Neural cell (in vitro differentiated cells): ENCODE measurements around the gene HCST. TPM values are rescaled to one million over a fixed set of nuclear protein-coding genes. Genes with fewer than 3 reads are reported as not detected.

Source experiments
- H2AFZ ChIP-seq: fragments of 200-600, 300-800 bp; sonication (generic), shearing (Covaris generic); 2 replicates; pipeline ENCODE4 v1.6.0; 2014; ENCODE audit warnings: low read depth, mild to moderate bottlenecking, antibody characterized with exemption, low read length, moderate library complexity
- H3F3A ChIP-seq: fragments of 200-600 bp; shearing (Covaris generic); 2 replicates; pipeline ENCODE4 v1.6.1; 2016; ENCODE audit warnings: mild to moderate bottlenecking, moderate library complexity, mixed read lengths, antibody characterized with exemption, low read length; ENCODE audit not compliant: insufficient read depth, poor library complexity, severe bottlenecking
- H3K27ac ChIP-seq: fragments of 200-600, 300-800 bp; sonication (generic), shearing (Covaris generic); 2 replicates; pipeline ENCODE4 v1.5.1; 2014; ENCODE audit warnings: mild to moderate bottlenecking, low read length, moderate library complexity
- H3K27me3 ChIP-seq: fragments of 300-800, 200-600 bp; sonication (generic), shearing (Covaris generic); 2 replicates; pipeline ENCODE4 v1.6.0; 2014; ENCODE audit warnings: mild to moderate bottlenecking, low read depth, low read length, moderate library complexity; ENCODE audit not compliant: insufficient read depth
- H3K36me3 ChIP-seq: fragments of 300-800, 200-600 bp; sonication (generic), shearing (Covaris generic); 2 replicates; pipeline ENCODE4 v1.5.1; 2014; ENCODE audit warnings: mild to moderate bottlenecking, antibody characterized with exemption, low read length, moderate library complexity; ENCODE audit not compliant: insufficient read depth
- H3K4me2 ChIP-seq: fragments of 300-800, 200-600 bp; sonication (generic), shearing (Covaris generic); 2 replicates; pipeline ENCODE4 v1.6.0; 2014; ENCODE audit warnings: mild to moderate bottlenecking, low read length
- H3K4me3 ChIP-seq: fragments of 300-800, 200-600 bp; sonication (generic), shearing (Covaris generic); 2 replicates; pipeline ENCODE4 v1.5.1; 2014; ENCODE audit warnings: mild to moderate bottlenecking, low read length, moderate library complexity
- H3K79me2 ChIP-seq: fragments of 200-600 bp; shearing (Covaris generic); replicated peaks from 2 replicates; pipeline ENCODE4 v1.6.0; 2014; ENCODE audit warnings: mild to moderate bottlenecking, low read length, moderate library complexity; ENCODE audit not compliant: insufficient read depth
- H3K9ac ChIP-seq: fragments of 300-800, 200-600 bp; sonication (generic), shearing (Covaris generic); 2 replicates; pipeline ENCODE4 v1.6.1; 2016; ENCODE audit warnings: mild to moderate bottlenecking, low read length, mixed read lengths
- H3K9me2 ChIP-seq: fragments of 200-600 bp; shearing (Covaris generic); 2 replicates; pipeline ENCODE4 v1.6.1; 2016; ENCODE audit warnings: mild to moderate bottlenecking, low read length, mixed read lengths; ENCODE audit not compliant: insufficient read depth
- H3K9me3 ChIP-seq: fragments of 200-600, 300-800 bp; sonication (generic), shearing (Covaris generic); 2 replicates; pipeline ENCODE4 v1.6.1; 2016; ENCODE audit warnings: mild to moderate bottlenecking, mixed run types, low read length, moderate library complexity, mixed read lengths
- H4K20me1 ChIP-seq: fragments of 200-600 bp; shearing (Covaris generic); 2 replicates; pipeline ENCODE4 v1.6.1; 2016; ENCODE audit warnings: mild to moderate bottlenecking, mixed run types; ENCODE audit not compliant: insufficient read depth
- MXI1 ChIP-seq: fragments of 450-650 bp; conservative IDR thresholded peaks from 2 replicates; pipeline ENCODE4 v1.6.1; 2014; ENCODE audit warnings: antibody characterized with exemption, mild to moderate bottlenecking; ENCODE audit not compliant: poor library complexity, severe bottlenecking
- SMC3 ChIP-seq: fragments of 450-650 bp; conservative IDR thresholded peaks from 2 replicates; pipeline ENCODE4 v1.6.1; 2014; ENCODE audit warnings: antibody characterized with exemption, mild to moderate bottlenecking, moderate library complexity; ENCODE audit not compliant: poor library complexity
- TAF1 ChIP-seq: IDR thresholded peaks from 2 replicates; pipeline ENCODE4 v1.6.1; 2012; ENCODE audit warnings: low read depth
- polyA plus RNA-seq: library from polyadenylated mRNA; depleted of rRNA; stranded (reverse); fragments of >200 nt; gene quantifications from 2 replicates; pipeline ENCODE4 v1.2.3, GENCODE V29; 2014
- small RNA-seq, 3 experiments: library from RNA; depleted of rRNA; stranded (forward); fragments of <200 nt; gene quantifications; one replicate each; pipeline ENCODE3, GENCODE V24; 2012
- TF ChIP-seq, protein P1 (sequence below): fragments of 450-650 bp; IDR thresholded peaks from 2 replicates; pipeline ENCODE4 v1.5.1; 2014; ENCODE audit warnings: antibody characterized with exemption, mild to moderate bottlenecking, moderate library complexity; ENCODE audit not compliant: poor library complexity, severe bottlenecking
- TF ChIP-seq, protein P2 (sequence below): IDR thresholded peaks from 2 replicates; pipeline ENCODE4 v1.6.1; 2012; ENCODE audit warnings: borderline replicate concordance

HCST gene
- polyA plus RNA-seq, 1 donor from 2014 or later, result not detected

DNA sequence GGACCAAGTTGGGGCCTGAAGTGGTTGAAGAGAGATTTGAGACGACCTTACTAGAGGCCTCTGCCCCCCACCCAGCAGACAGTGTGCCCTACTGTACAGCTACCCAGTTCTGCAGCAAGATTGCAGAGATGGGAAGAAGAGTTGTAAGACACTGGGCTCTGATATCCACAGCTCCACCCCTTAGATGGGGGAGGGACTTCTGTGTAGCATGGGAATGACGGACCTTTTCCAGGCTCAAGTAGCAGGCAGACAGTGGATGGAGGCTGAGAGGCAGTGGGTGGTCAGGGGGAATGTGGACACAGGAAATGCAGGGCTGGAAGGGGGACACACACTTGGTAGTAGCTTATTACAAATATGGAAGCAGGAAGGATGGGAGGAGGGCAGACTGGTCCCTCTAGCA lies 46.8 kb downstream of the HCST start:
- Histone ChIP-seq H3K4me2 (no peak overlapping the region), H3K4me3 (no peak overlapping the region), H3K36me3 (no peaks in the 10 kb centered on the region), H3K9me3 (no peaks in the 10 kb centered on the region), H3K9me2 (no peaks in the 10 kb centered on the region), H3K9ac (no peak overlapping the region), H3F3A (no peaks in the 10 kb centered on the region), H3K79me2 (no peaks in the 10 kb centered on the region), H3K27me3 (no peaks in the 10 kb centered on the region), H3K27ac (no peak overlapping the region), H2AFZ (no peak overlapping the region), H4K20me1 (no peaks in the 10 kb centered on the region)
- TF ChIP-seq SMC3 (no peak), TAF1 (no peak), MXI1 (no peak)
- TF ChIP-seq, protein P1, sequence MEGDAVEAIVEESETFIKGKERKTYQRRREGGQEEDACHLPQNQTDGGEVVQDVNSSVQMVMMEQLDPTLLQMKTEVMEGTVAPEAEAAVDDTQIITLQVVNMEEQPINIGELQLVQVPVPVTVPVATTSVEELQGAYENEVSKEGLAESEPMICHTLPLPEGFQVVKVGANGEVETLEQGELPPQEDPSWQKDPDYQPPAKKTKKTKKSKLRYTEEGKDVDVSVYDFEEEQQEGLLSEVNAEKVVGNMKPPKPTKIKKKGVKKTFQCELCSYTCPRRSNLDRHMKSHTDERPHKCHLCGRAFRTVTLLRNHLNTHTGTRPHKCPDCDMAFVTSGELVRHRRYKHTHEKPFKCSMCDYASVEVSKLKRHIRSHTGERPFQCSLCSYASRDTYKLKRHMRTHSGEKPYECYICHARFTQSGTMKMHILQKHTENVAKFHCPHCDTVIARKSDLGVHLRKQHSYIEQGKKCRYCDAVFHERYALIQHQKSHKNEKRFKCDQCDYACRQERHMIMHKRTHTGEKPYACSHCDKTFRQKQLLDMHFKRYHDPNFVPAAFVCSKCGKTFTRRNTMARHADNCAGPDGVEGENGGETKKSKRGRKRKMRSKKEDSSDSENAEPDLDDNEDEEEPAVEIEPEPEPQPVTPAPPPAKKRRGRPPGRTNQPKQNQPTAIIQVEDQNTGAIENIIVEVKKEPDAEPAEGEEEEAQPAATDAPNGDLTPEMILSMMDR, result no peak
- TF ChIP-seq, protein P2, sequence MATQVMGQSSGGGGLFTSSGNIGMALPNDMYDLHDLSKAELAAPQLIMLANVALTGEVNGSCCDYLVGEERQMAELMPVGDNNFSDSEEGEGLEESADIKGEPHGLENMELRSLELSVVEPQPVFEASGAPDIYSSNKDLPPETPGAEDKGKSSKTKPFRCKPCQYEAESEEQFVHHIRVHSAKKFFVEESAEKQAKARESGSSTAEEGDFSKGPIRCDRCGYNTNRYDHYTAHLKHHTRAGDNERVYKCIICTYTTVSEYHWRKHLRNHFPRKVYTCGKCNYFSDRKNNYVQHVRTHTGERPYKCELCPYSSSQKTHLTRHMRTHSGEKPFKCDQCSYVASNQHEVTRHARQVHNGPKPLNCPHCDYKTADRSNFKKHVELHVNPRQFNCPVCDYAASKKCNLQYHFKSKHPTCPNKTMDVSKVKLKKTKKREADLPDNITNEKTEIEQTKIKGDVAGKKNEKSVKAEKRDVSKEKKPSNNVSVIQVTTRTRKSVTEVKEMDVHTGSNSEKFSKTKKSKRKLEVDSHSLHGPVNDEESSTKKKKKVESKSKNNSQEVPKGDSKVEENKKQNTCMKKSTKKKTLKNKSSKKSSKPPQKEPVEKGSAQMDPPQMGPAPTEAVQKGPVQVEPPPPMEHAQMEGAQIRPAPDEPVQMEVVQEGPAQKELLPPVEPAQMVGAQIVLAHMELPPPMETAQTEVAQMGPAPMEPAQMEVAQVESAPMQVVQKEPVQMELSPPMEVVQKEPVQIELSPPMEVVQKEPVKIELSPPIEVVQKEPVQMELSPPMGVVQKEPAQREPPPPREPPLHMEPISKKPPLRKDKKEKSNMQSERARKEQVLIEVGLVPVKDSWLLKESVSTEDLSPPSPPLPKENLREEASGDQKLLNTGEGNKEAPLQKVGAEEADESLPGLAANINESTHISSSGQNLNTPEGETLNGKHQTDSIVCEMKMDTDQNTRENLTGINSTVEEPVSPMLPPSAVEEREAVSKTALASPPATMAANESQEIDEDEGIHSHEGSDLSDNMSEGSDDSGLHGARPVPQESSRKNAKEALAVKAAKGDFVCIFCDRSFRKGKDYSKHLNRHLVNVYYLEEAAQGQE, result no peak

Small RNA genes within 50 kb of the gene (small RNA-seq; reads per million reads assigned to genes)
- gene RN7SL402P, result 0 reads per million in 3 experiments

Other genes starting within 250 kb of the HCST start
- 0.26 TPM in 1 of 2 replicates, not detected in the other for gene UPK1A, start 236.0 kb upstream of the HCST start, polyA plus RNA-seq
- gene ZBTB32, start 198.0 kb upstream of the HCST start, polyA plus RNA-seq, result not detected in 2 replicates
- gene KMT2B, start 184.5 kb upstream of the HCST start, polyA plus RNA-seq, result 9.0 and 15.8 TPM in 2 replicates
- 4.6 and 7.2 TPM in 2 replicates for gene IGFLR1, start 160.1 kb upstream of the HCST start, polyA plus RNA-seq
- 54.7 and 57.0 TPM in 2 replicates for gene U2AF1L4, start 157.1 kb upstream of the HCST start, polyA plus RNA-seq
- gene PSENEN, start 156.9 kb upstream of the HCST start, polyA plus RNA-seq, result 46.2 and 46.7 TPM in 2 replicates
- gene LIN37, start 154.0 kb upstream of the HCST start, polyA plus RNA-seq, result 25.7 and 37.2 TPM in 2 replicates
- gene HSPB6, start 145.5 kb upstream of the HCST start, polyA plus RNA-seq, result not detected in 2 replicates
- 1.2 and 1.5 TPM in 2 replicates for gene PROSER3, start 144.4 kb upstream of the HCST start, polyA plus RNA-seq
- 20.5 and 46.0 TPM in 2 replicates for gene ARHGAP33, start 127.0 kb upstream of the HCST start, polyA plus RNA-seq
- gene PRODH2, start 89.7 kb upstream of the HCST start, polyA plus RNA-seq, result not detected in 2 replicates
- 0.05 and 2.8 TPM in 2 replicates for gene NPHS1, start 50.0 kb upstream of the HCST start, polyA plus RNA-seq
- gene KIRREL2, start 45.6 kb upstream of the HCST start, polyA plus RNA-seq, result 0.79 and 2.1 TPM in 2 replicates
- 390 and 407 TPM in 2 replicates for gene APLP1, start 34.0 kb upstream of the HCST start, polyA plus RNA-seq
- 6.2 and 6.8 TPM in 2 replicates for gene NFKBID, start 2.0 kb upstream of the HCST start, polyA plus RNA-seq
- not detected in 2 replicates for gene TYROBP, start 5.8 kb downstream of the HCST start, polyA plus RNA-seq
- 10.1 and 11.1 TPM in 2 replicates for gene LRFN3, start 33.8 kb downstream of the HCST start, polyA plus RNA-seq
- 65.3 and 71.6 TPM in 2 replicates for gene SDHAF1, start 92.7 kb downstream of the HCST start, polyA plus RNA-seq
- gene SYNE4, start 106.3 kb downstream of the HCST start, polyA plus RNA-seq, result 0.16 and 0.19 TPM in 2 replicates
- gene ALKBH6, start 111.7 kb downstream of the HCST start, polyA plus RNA-seq, result 45.6 and 63.2 TPM in 2 replicates
- 5.6 and 7.8 TPM in 2 replicates for gene CLIP3, start 130.3 kb downstream of the HCST start, polyA plus RNA-seq
- 3.8 and 5.5 TPM in 2 replicates for gene THAP8, start 151.8 kb downstream of the HCST start, polyA plus RNA-seq
- gene WDR62, start 152.4 kb downstream of the HCST start, polyA plus RNA-seq, result 0.35 and 0.84 TPM in 2 replicates
- gene OVOL3, start 208.6 kb downstream of the HCST start, polyA plus RNA-seq, result not detected in 2 replicates
- 159 and 169 TPM in 2 replicates for gene POLR2I, start 212.3 kb downstream of the HCST start, polyA plus RNA-seq
- gene TBCB, start 212.9 kb downstream of the HCST start, polyA plus RNA-seq, result 640 and 643 TPM in 2 replicates
- gene CAPNS1, start 237.5 kb downstream of the HCST start, polyA plus RNA-seq, result 67.3 and 87.8 TPM in 2 replicates
- gene COX7A1, start 249.9 kb downstream of the HCST start, polyA plus RNA-seq, result not detected in 2 replicates